NT2/D1 (cell line): ENCODE results near the gene METAP1D.

Experiments used
- DNase-seq: peaks from one replicate; pipeline ENCODE4 v3.0.0-alpha.2; 2011; ENCODE audit warnings: low read depth, low spot score
- H3K27me3 ChIP-seq: 2 replicates; pipeline ENCODE4 v1.6.0; 2011; ENCODE audit warnings: mild to moderate bottlenecking; ENCODE audit not compliant: insufficient read length, insufficient read depth
- H3K36me3 ChIP-seq: 2 replicates; pipeline ENCODE4 v1.6.1; 2011; ENCODE audit warnings: mild to moderate bottlenecking, low read length, mixed read lengths; ENCODE audit not compliant: insufficient read depth, insufficient read length
- H3K4me1 ChIP-seq: 2 replicates; pipeline ENCODE4 v1.5.1; 2011; ENCODE audit not compliant: insufficient read depth, insufficient read length
- H3K4me3 ChIP-seq: 2 replicates; pipeline ENCODE4 v1.5.1; 2011; ENCODE audit warnings: low read depth; ENCODE audit not compliant: insufficient read length
- H3K9ac ChIP-seq: 2 replicates; pipeline ENCODE4 v1.6.0; 2011; ENCODE audit warnings: low read depth; ENCODE audit not compliant: insufficient read length
- H3K9me3 ChIP-seq: 2 replicates; pipeline ENCODE4 v1.5.1; 2011; ENCODE audit warnings: mild to moderate bottlenecking, low read length; ENCODE audit not compliant: insufficient read depth
- SUZ12 ChIP-seq: IDR thresholded peaks from 2 replicates; pipeline ENCODE4 v1.6.1; 2011; ENCODE audit not compliant: insufficient read length, insufficient read depth; ENCODE audit errors: extremely low read depth
- YY1 ChIP-seq: IDR thresholded peaks from 2 replicates; pipeline ENCODE4 v1.6.1; 2011; ENCODE audit not compliant: insufficient read length, insufficient read depth
- ZNF274 ChIP-seq: IDR thresholded peaks from 2 replicates; pipeline ENCODE4 v1.6.1; 2011; ENCODE audit warnings: mild to moderate bottlenecking, low read depth, low read length

Gene METAP1D

DNA sequence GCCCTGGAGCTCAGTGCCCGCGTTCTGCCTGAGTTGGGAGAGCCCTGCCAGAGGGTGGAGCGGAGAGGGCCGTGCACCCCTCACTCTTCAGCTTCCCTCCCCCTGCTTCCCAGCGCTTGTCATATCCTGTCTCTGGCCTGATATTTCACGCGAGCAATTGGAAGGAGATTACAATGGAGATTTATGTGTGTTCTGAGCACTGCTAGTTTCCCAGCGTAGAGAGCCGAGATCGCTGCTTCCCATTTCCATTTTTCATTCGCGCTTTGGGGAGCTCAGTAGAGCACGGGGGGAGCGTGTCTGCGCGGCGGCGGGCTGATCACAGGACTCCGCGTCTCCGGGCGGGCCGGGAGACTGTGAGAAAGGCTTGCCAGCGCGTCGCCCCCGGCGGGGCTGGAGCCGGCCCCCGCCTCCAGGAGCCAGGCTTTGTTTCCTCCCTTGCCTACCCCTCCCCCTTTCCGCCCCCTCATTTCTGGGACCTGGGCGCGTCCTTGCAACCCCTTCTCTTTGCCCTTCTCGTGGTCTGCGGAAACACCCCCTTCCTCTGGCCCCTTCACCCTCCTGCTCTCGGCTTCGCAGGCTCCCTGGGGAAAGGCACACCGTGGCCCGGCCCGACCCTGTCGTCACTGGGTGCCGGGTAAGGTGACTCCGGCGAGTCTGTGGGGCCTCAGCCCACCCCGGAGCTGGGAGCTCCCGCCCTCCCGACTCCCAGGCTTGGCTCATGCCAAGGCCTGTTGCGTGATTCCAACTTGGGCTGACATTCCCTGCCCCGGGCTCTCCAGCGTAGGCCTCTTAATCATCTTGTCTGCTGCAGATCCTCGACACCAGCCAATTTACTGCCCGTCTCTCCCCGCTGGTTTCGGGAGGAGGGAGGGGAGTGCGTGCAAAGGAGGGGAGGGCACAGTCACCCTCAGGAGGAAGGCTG lies 97.1 kb downstream of the METAP1D start:
- TF ChIP-seq SUZ12, result no peak
- no peak for TF ChIP-seq YY1
- TF ChIP-seq ZNF274, result no peak
- no peak for DNase-seq
- Histone ChIP-seq H3K4me1 (peaks cover 17% of the 10 kb centered on the region), H3K27me3 (peaks cover 99% of the 10 kb centered on the region), H3K4me3 (peak overlapping the region; percentile 39), H3K9ac (peak overlapping the region; percentile 71), H3K9me3 (no peaks in the 10 kb centered on the region), H3K36me3 (no peaks in the 10 kb centered on the region)

DNA sequence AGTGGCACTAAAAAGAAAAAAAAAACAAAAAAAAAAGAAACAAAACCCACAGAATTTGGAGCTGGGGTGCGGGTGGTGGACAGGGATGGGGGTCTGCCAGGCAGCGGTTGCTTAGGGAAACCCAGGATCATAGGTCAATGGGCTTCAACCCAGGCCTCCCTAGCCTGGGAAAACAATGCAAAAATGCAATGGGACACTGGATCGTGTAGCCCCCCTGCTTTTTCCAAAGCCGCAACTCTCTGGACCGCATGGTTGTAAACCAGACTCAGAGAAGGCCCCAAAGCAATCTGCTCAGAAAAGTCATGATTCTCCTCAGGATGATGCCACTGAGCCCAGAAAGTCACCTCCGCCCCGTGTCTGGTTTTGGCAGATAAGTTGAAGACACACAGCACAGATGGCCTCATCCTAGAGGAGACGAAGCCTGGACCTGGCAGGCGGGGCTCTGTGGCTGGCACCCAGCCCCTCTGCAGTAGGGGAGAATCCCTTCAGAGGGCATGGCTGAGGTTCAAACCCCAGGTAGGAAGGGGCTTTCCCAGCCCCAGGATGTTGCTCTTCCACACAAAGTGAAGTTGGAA lies 97.9 kb downstream of the METAP1D start:
- DNase-seq, result no peak
- Histone ChIP-seq H3K4me3 (no peak overlapping the region), H3K36me3 (no peaks in the 10 kb centered on the region), H3K27me3 (peaks cover 98% of the 10 kb centered on the region), H3K9ac (no peak overlapping the region), H3K4me1 (peaks cover 17% of the 10 kb centered on the region), H3K9me3 (no peaks in the 10 kb centered on the region)
- TF ChIP-seq YY1, result no peak
- TF ChIP-seq SUZ12, result no peak
- TF ChIP-seq ZNF274, result no peak

DNA sequence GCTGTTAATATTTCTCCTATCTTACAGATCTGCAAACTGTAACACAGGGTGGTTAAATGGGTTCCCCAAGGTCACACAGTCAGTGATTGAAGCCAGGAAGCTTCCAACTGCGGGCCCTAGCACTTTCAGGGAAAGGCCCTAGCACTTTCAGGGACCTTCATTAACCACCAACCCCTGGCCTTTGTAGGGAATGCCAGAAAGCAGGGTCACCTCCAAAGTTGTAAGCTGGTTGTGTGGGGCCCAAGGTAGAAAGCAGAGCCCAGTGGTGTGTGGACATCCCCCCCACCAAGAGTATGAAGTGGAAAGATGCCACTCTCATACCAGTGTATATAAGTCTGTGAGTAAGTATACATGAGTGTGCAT lies 98.5 kb downstream of the METAP1D start:
- Histone ChIP-seq H3K9ac (no peak overlapping the region), H3K36me3 (no peaks in the 10 kb centered on the region), H3K27me3 (peaks cover 97% of the 10 kb centered on the region), H3K4me1 (peaks cover 17% of the 10 kb centered on the region), H3K9me3 (no peaks in the 10 kb centered on the region), H3K4me3 (no peak overlapping the region)
- no peak for DNase-seq
- TF ChIP-seq ZNF274, result no peak
- TF ChIP-seq YY1, result no peak
- no peak for TF ChIP-seq SUZ12

DNA sequence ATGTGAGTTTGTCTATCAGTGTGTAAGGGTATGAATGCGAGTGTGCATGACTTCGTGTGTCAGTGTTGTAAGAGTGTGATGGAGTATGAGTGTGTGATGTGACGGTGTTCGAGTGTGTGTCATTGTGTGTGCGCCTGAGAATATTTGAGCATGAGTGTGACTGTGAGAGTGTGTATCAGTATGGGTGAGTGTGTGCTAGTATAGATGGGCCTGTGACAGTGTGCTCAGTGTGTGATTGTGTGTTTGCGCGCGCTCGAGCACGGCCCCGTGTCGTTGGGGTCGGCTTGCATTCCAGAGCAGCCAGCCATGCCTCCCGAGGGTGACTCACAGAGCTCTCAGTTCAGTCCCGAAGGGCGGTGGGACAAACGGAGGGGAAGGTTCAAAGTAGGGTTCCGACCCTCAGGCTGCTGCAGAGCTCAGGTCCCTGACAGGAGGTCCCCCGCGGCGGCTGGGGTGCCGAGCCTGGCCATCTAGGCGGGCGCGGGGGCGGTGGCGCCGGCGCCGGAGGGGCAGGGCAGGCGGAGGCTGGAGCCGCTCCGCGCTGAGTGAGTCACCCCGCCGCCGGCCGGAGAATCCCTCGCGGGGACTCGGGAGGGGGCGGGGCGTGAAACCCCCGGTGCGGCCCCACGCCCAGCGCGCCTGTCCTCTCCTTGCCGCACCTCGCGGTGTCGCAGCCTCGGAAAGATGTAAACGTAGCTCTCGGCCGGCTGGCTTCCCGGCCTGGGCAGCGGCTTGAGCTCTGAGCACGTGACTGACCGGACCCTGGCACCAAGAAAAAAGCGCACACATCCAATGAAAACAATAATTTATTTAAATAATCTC lies 99.1 kb downstream of the METAP1D start:
- H3K4me1 ChIP-seq, result peaks cover 17% of the 10 kb centered on the region
- H3K4me3 ChIP-seq, result peak overlapping the region; percentile 19
- H3K9ac ChIP-seq, result peak overlapping the region; percentile 38
- DNase-seq, result no peak
- TF ChIP-seq SUZ12, result no peak
- H3K9me3 ChIP-seq, result no peaks in the 10 kb centered on the region
- H3K36me3 ChIP-seq, result no peaks in the 10 kb centered on the region
- peaks cover 97% of the 10 kb centered on the region for H3K27me3 ChIP-seq

DNA sequence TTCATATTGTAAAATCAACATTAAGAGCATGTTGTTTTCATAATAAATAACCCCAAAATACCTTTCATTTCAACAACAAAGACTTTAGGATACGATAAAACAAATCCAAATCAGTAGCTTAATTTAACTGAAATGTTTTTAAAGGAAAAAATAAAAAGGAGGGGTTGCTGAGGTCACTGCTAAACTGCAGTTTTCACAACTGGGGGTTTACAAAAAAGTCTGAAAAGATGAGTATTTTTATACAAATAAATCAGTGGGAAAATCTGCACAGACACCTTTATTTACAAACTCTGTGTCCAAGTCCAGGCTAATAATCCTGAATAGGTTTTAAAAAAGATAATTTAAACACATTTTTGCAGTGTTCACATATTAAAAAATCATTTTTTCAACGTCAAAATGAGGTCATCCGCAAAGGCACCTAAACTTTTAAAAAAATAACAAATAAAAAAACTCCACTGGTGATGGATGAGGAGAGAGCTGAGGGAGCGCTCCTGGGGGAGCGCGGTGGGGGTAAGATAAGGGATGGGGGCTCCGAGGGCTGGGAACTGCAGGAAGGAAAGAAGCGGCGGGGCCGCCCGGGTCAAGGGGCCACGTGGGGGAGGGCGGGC lies 99.8 kb downstream of the METAP1D start:
- Histone ChIP-seq H3K9me3 (no peaks in the 10 kb centered on the region), H3K36me3 (no peaks in the 10 kb centered on the region), H3K4me1 (peaks cover 13% of the 10 kb centered on the region), H3K27me3 (peaks cover 92% of the 10 kb centered on the region), H3K9ac (no peak overlapping the region), H3K4me3 (peak overlapping the region; percentile 19)
- TF ChIP-seq SUZ12 (no peak), YY1 (no peak), ZNF274 (no peak)
- no peak for DNase-seq

DNA sequence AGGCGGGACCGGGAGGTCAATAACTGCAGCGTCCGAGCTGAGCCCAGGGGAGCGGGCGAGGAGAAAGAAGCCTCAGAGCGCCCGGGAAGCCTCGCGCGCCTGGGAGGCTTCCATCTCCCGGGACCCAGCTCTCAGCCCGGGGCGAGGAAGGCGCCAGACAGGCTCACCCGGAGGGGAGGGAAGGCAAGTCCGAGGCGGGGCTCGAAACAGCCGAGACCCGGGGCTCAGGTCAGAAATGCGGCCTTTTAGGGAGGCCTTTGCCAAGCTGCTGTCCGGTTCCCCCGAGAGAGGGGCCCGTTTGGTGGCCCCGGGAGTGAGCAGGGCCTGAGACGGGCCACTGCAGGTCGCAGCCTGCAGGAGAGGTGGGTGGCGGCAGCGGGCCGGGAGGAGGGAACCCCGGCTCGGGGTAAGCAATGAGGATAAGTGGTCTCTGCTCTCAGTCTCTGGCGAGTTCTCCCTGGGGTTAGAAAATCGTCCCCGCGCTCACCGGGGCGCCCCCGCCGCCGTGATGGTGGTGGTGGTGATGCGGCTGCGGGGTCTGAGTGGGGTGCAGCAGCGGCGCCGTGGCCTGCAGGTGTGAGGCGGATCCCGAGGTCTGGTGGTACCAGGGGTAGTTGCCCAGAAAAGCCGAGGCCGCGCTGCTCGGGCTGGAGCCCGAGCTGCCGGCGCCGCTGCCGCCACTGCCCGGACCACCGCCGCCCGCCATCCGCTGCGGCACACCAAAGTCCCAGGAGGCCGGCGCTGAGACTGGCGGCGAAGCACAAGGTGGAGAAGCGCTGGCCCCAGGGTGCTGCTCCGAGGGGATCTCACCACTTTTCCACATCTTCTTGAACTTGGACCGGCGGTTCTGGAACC lies 100.6 kb downstream of the METAP1D start:
- no peak for DNase-seq
- peak overlapping the region; percentile 45 for H3K4me3 ChIP-seq

More for the DNA sequence above, 100.6 kb downstream of the METAP1D start:
- no peaks in the 10 kb centered on the region for H3K9me3 ChIP-seq
- peak overlapping the region; percentile 61 for H3K9ac ChIP-seq
- TF ChIP-seq SUZ12, result no peak
- no peak for TF ChIP-seq ZNF274
- TF ChIP-seq YY1, result no peak
- no peaks in the 10 kb centered on the region for H3K36me3 ChIP-seq
- peaks cover 11% of the 10 kb centered on the region for H3K4me1 ChIP-seq
- peaks cover 91% of the 10 kb centered on the region for H3K27me3 ChIP-seq
